Vagina (tissue), 2 donors: ENCODE data around the gene SCD5.

Experiments used
- POLR2A ChIP-seq, 2 donors: fragments of 450-650 bp; IDR thresholded peaks; one replicate each; pipeline ENCODE4 v1.6.1; 2017; ENCODE audit warnings: antibody characterized with exemption in 2 of 2, mild to moderate bottlenecking in 2 of 2, moderate library complexity in 2 of 2
- POLR2AphosphoS5 ChIP-seq, 2 donors: sonication (generic); formaldehyde crosslinking; IDR thresholded peaks; one replicate each; pipeline ENCODE4 v1.9.0; 2017; ENCODE audit warnings: antibody characterized with exemption in 2 of 2, mild to moderate bottlenecking in 2 of 2, low read depth in 1 of 2; ENCODE audit not compliant: insufficient read depth in 1 of 2
- TF ChIP-seq, protein P1 (sequence below), 3 experiments: fragments of 450-650 bp in 2 of 3; fragments of 200-600 bp in 1 of 3; sonication (generic) in 1 of 3; IDR thresholded peaks; one replicate each; pipeline ENCODE4 v1.5.1; 2017 to 2019; ENCODE audit warnings: antibody characterized with exemption in 3 of 3, mild to moderate bottlenecking in 2 of 3, moderate library complexity in 2 of 3

DNA sequence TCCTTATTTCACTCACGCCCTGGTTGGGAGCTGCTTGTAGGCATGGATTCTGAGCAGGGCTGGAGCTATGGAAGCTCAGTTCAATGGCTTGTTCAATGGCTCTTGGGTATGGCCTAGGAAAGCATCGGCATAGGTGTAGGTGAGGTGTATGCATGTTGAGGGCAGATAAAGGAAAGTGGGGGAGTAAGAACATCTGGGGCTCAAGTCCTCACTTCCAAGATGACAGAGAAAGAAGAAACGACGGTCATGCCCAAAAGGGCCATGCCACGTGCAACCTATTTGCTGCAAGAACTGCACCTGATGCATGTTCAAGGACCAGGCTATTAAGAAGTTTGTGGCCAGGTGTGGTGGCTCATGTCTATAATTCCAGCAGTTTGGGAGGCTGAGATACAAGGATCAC lies 23.4 kb downstream of the SCD5 start:
- TF ChIP-seq, protein P1, sequence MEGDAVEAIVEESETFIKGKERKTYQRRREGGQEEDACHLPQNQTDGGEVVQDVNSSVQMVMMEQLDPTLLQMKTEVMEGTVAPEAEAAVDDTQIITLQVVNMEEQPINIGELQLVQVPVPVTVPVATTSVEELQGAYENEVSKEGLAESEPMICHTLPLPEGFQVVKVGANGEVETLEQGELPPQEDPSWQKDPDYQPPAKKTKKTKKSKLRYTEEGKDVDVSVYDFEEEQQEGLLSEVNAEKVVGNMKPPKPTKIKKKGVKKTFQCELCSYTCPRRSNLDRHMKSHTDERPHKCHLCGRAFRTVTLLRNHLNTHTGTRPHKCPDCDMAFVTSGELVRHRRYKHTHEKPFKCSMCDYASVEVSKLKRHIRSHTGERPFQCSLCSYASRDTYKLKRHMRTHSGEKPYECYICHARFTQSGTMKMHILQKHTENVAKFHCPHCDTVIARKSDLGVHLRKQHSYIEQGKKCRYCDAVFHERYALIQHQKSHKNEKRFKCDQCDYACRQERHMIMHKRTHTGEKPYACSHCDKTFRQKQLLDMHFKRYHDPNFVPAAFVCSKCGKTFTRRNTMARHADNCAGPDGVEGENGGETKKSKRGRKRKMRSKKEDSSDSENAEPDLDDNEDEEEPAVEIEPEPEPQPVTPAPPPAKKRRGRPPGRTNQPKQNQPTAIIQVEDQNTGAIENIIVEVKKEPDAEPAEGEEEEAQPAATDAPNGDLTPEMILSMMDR (IDR thresholded peaks at IDR 0.05) = no peak
- TF ChIP-seq POLR2A (IDR thresholded peaks at IDR 0.05) = no peak
- TF ChIP-seq POLR2AphosphoS5 (IDR thresholded peaks at IDR 0.05; ENCODE audit: insufficient read depth in 1 of 2, low read depth in 1 of 2) = no peak
